H54 (cell line): Measurements from ENCODE around the gene ERMARD.

Experiments used
- DNase-seq: peaks from one replicate; pipeline ENCODE4 v3.0.0; 2011; ENCODE audit warnings: low spot score, mixed read lengths; ENCODE audit not compliant: insufficient read length
- FAIRE-seq: peaks from 3 replicates; lab custom pipeline; 2011; peaks lifted over from hg19 to GRCh38; lab: Jason Lieb, UNC
- POLR2A ChIP-seq: IDR thresholded peaks from 2 replicates; pipeline ENCODE4 v1.6.1; 2011; ENCODE audit warnings: low read depth, mild to moderate bottlenecking, low read length

The ERMARD gene

GRCh38 chr6:169783401-169783800, 32.0 kb downstream of the ERMARD start:
- FAIRE-seq (no peak), DNase-seq (no peak)
- no peak for TF ChIP-seq POLR2A

- TF ChIP-seq POLR2A = no peak
- no peak for DNase-seq
- FAIRE-seq = no peak
Measured at GRCh38 chr6:169783971-169784820, 32.8 kb downstream of the ERMARD start.

- FAIRE-seq (no peak), DNase-seq (no peak)
- no peak for TF ChIP-seq POLR2A
Measured at GRCh38 chr6:169784821-169785340, 33.5 kb downstream of the ERMARD start.

DNA sequence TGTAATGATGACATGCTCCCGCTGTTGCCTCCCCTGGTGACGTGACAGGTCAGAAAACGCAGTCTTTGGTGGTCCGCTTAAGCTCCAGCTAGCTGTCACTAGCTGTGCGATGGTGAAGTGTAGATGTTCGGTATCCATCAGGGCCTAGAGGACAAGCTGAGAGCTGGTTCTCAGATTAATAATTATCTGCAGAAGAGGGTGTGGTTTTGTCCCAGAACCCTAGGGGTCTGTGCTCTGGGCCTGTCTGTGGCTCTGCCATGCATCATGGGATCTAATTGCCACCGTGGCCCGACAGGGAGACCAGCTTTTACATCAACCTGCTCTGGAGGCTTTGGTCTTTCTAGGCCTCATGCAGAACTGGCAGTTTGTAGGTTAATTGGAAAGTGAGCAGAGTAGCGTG, 34.1 kb downstream of the ERMARD start:
- FAIRE-seq (no peak), DNase-seq (no peak)
- no peak for TF ChIP-seq POLR2A

DNA sequence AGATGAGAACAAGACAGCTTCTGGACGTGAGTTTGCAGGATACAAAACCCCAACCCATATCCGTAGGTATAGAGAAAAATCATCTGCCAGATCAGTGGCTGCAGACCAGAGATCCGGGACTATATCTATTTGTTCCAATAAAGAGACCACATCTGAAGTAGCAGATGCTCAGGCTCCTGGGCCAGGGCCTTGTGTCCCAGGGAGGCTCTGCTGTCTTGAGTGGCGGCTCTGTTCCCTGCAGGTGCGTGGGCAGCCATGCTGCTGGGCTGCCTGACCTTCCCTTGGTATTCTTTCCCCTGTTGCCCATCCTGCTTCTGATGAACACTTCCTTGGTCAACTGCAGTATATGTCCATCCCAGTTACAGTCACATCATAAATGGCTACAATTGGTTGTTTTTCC, 34.9 kb downstream of the ERMARD start:
- no peak for FAIRE-seq
- no peak for DNase-seq
- no peak for TF ChIP-seq POLR2A

DNA sequence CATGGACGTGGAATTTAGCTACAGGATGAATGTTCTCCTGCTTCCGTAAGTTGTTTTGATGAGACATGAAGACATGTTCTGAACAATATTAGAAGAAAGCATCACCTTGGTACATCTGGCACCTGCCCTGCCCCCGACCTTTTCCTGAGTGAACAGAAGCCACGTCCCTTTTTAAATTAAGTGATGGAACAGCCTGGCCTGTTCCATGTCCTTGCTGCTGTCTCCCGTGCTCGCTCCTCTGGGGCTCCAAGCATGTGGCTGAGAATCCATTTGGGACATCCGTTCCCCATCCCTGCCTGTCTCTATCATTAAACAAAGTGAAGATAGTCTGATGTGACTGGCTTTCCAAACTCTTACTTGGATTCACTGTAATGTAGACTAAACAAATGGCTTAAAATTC, 36.4 kb downstream of the ERMARD start:
- DNase-seq (no peak), FAIRE-seq (no peak)
- TF ChIP-seq POLR2A = no peak

DNA sequence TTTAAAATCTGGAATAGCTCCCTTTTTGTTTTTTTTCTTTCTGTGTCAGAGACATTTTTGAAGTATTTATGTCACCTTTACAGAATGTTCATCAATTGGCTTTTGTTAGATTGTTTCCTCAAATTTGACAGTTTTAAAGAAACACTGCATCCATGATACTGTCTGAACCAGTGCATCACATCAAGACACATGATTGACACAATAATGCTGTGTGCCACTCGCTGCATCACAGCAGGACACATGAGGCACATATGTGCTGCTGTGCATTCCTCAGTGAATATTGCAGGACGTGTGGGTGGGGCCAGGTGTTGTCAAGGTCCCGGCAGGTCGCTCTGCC, 37.4 kb downstream of the ERMARD start:
- no peak for TF ChIP-seq POLR2A
- DNase-seq (no peak), FAIRE-seq (no peak)

- no peak for DNase-seq
Measured at GRCh38 chr6:169789146-169789943, 37.9 kb downstream of the ERMARD start.

DNA sequence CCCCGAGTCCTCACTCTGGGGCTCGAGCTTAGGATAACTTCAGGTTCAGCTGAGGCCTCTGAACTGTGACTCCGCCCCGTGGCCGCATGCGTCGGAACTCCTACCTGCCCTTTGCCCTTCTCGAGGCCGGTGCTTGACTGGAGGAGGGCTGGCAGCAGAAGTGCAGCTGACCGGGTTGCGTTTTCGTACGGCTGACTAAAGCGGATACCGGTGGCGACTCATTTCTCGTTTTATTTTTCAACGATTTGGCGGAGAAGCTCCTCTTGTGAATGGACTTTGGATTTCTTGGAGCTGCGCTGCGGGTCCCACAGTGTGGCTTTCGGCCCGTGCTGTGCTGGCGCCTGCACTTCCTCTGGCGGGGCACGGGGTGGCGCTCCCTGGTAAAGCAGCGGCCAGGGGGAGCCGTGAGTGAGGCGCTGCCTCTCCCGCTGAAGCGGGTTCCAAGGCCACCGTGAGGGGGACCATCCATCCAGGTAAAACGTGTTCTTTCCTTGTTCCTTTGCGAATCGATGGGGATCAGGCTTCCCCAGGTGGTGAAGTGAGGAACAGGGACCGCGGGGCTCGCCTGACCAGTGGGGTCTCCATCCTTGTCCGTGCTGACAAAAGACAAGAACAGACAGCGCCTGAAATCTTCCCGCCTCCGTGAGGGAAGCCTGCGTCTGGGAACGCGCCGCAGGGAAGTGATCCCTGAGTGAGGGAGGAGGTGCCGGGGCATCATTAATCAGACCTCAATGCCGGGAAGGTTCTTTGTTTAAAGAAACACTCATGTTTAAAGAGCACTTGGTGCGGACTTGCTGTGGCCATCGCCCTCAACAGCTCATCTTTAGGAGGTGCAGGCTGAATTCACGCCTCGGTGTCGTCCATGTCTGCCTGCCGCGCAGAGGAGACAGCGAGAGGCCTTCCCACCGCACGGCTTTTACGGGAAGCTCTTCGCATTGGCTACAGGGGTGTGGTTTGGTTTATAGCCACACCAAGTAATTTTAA, 38.8 kb downstream of the ERMARD start:
- 0 out of 2 replicates have a peak, but pooled peaks have one; percentile 24 for TF ChIP-seq POLR2A
- FAIRE-seq (no peak), DNase-seq (peak; percentile 67)

More at GRCh38 chr6:169789146-169789943, 37.9 kb downstream of the ERMARD start:
- TF ChIP-seq POLR2A = no peak
- FAIRE-seq = no peak

GRCh38 chr6:169791721-169792131, 40.3 kb downstream of the ERMARD start:
- TF ChIP-seq POLR2A = no peak
- no peak for DNase-seq
- FAIRE-seq = no peak

GRCh38 chr6:169792306-169793015, 41.0 kb downstream of the ERMARD start:
- TF ChIP-seq POLR2A = no peak
- DNase-seq = no peak
- FAIRE-seq = no peak

- no peak for TF ChIP-seq POLR2A
- FAIRE-seq (no peak), DNase-seq (no peak)
Measured at GRCh38 chr6:169793408-169793807, 42.0 kb downstream of the ERMARD start.
